Neural progenitor cell (in vitro differentiated cells): ENCODE data around the gene NAALAD2.
"Not testable (repeated sequence)": the region's sequence is repeated elsewhere in the genome, so short reads cannot be mapped to it uniquely, and the experiment has no call there.

ENCODE experiments used
- EZH2 ChIP-seq: fragments of 200-600 bp; sonication (generic); IDR thresholded peaks from 2 replicates; pipeline ENCODE4 v1.6.1; 2017; ENCODE audit warnings: antibody characterized with exemption, mild to moderate bottlenecking, moderate library complexity
- EZH2phosphoT487 ChIP-seq: fragments of 200-600 bp; sonication (generic); IDR thresholded peaks from 2 replicates; pipeline ENCODE4 v1.6.1; 2017; ENCODE audit warnings: antibody characterized with exemption
- TF ChIP-seq, protein P1 (sequence below): fragments of 200-600 bp; sonication (generic); IDR thresholded peaks from 2 replicates; pipeline ENCODE4 v1.5.1; 2017; ENCODE audit warnings: antibody characterized with exemption, mild to moderate bottlenecking

DNA sequence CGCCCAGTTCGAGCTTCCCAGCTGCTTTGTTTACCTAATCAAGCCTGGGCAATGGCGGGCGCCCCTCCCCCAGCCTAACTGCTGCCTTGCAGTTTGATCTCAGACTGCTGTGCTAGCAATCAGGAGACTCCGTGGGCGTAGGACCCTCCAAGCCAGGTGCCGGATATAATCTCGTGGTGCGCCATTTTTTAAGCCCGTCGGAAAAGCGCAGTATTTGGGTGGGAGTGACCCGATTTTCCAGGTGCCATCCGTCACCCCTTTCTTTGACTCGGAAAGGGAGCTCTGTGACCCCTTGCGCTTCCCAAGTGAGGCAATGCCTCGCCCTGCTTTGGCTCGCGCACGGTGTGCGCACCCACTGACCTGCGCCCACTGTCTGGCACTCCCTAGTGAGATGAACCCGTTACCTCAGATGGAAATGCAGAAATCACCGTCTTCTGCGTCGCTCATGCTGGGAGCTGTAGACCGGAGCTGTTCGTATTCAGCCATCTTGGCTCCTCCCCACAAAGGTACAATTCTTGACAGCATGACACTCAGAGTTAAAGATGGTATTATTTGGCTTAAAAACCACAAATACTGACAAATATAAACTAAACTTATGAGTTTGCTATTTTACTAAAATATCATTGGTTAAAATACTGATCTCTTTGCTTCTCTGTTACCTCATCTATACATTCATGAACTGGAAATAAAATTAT lies 39.1 kb upstream of the NAALAD2 start:
- TF ChIP-seq, protein P1, sequence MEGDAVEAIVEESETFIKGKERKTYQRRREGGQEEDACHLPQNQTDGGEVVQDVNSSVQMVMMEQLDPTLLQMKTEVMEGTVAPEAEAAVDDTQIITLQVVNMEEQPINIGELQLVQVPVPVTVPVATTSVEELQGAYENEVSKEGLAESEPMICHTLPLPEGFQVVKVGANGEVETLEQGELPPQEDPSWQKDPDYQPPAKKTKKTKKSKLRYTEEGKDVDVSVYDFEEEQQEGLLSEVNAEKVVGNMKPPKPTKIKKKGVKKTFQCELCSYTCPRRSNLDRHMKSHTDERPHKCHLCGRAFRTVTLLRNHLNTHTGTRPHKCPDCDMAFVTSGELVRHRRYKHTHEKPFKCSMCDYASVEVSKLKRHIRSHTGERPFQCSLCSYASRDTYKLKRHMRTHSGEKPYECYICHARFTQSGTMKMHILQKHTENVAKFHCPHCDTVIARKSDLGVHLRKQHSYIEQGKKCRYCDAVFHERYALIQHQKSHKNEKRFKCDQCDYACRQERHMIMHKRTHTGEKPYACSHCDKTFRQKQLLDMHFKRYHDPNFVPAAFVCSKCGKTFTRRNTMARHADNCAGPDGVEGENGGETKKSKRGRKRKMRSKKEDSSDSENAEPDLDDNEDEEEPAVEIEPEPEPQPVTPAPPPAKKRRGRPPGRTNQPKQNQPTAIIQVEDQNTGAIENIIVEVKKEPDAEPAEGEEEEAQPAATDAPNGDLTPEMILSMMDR: not testable (repeated sequence)
- TF ChIP-seq EZH2phosphoT487, EZH2: not testable (repeated sequence)
